ENCODE results near the gene RAB6B.
A peak's percentile ranks its signal among the peaks of the same experiment; 100 is the strongest.

RAB6B gene

DNA sequence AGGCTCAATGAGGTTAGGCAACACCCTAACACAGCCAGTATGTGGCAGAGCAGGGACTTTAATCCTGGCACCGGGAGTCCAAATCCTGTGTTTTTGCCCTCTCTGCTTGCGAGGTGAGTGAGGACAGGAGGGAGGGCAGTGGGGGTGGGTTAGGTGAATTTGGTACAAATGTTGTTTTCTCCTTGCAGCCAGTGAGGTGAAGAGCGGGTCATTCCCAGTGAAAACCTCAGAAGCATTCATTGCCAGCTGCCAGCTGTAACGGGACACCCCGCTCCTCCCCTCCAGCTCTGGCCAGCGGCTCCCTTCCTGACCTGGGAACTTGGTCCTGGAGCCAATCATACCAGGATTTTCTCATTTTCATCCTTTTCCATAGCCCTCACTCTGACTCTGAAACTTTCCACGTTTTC, 45.7 kb upstream of the RAB6B start:
- TF ChIP-seq, protein P1, sequence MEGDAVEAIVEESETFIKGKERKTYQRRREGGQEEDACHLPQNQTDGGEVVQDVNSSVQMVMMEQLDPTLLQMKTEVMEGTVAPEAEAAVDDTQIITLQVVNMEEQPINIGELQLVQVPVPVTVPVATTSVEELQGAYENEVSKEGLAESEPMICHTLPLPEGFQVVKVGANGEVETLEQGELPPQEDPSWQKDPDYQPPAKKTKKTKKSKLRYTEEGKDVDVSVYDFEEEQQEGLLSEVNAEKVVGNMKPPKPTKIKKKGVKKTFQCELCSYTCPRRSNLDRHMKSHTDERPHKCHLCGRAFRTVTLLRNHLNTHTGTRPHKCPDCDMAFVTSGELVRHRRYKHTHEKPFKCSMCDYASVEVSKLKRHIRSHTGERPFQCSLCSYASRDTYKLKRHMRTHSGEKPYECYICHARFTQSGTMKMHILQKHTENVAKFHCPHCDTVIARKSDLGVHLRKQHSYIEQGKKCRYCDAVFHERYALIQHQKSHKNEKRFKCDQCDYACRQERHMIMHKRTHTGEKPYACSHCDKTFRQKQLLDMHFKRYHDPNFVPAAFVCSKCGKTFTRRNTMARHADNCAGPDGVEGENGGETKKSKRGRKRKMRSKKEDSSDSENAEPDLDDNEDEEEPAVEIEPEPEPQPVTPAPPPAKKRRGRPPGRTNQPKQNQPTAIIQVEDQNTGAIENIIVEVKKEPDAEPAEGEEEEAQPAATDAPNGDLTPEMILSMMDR (IDR thresholded peaks at IDR 0.05): no peak

DNA sequence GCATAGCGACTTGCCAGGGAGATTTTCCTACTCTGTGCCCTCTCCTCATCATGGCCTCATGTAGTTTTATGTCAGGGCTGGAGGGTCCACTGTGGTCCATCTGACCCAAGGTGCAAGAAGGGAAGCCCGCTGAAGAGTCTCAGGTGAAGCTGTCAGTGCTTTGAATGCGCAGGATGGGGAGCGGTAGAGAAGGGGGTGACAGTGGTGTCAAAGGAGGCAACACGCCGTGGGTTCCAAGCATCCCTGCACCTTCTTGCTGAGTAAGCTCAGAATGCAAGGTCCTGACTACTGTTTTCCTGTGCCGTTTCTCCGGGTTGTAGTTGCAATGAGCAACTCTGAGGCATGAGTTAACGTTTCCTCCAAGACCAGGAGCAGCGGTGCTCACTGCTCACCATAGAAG, 44.9 kb upstream of the RAB6B start:
- peaks cover 0 to 53% (median 17%) of the 10 kb centered on the region in 4 donors for H3K4me1 ChIP-seq
- intact Hi-C loops (cut with DNase I; ENCODE audit: low total_unique reads): no loop called here
- TF ChIP-seq, protein P1 (IDR thresholded peaks at IDR 0.05): no peak

More for the DNA sequence above, 45.7 kb upstream of the RAB6B start:
- Histone ChIP-seq H3K9me3 (no peaks in the 10 kb centered on the region), H3K27me3 (no peaks in the 10 kb centered on the region), H3K36me3 (no peaks in the 10 kb centered on the region), H3K4me1 (peaks cover 0 to 54% (median 17%) of the 10 kb centered on the region in 4 donors), H3K27ac (no peak overlapping the region), H3K4me3 (no peak overlapping the region)
- intact Hi-C loops (cut with DNase I; ENCODE audit: low total_unique reads): no loop called here
- peak in 1 of 2 donors; percentile 66 for DNase-seq

DNA sequence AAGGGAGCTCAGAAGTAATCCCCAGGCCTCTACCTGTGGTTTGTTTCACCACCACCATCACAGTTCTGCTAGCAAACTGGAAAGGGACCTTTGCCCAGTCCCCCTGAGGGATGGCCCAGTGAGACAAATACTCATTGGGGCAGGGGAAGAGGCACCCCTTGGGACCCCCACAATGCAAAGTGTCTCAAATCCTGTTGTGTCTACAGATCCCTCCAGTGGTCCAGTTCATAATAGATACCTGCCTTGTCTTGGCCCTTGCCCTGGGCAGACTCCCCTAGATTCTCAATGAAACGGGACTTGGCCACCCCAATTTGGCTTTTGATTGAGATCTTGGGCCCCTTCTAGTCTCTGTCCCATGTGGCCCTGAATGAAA, 43.8 kb upstream of the RAB6B start:
- H3K9me3 ChIP-seq: no peaks in the 10 kb centered on the region
- H3K4me3 ChIP-seq: no peak overlapping the region
- H3K4me1 ChIP-seq: peaks cover 0 to 42% (median 16%) of the 10 kb centered on the region in 4 donors
- H3K27me3 ChIP-seq: no peaks in the 10 kb centered on the region
- H3K27ac ChIP-seq: no peak overlapping the region
- intact Hi-C loops (cut with DNase I; ENCODE audit: low total_unique reads): no loop called here
- no peaks in the 10 kb centered on the region for H3K36me3 ChIP-seq
- TF ChIP-seq, protein P1 (IDR thresholded peaks at IDR 0.05): no peak
- no peak for DNase-seq

More for the DNA sequence above, 44.9 kb upstream of the RAB6B start:
- no peaks in the 10 kb centered on the region for H3K27me3 ChIP-seq
- DNase-seq: peak in 1 of 2 donors; percentile 29
- no peaks in the 10 kb centered on the region for H3K36me3 ChIP-seq
- no peak overlapping the region for H3K4me3 ChIP-seq
- no peak overlapping the region for H3K27ac ChIP-seq
- no peaks in the 10 kb centered on the region for H3K9me3 ChIP-seq

DNA sequence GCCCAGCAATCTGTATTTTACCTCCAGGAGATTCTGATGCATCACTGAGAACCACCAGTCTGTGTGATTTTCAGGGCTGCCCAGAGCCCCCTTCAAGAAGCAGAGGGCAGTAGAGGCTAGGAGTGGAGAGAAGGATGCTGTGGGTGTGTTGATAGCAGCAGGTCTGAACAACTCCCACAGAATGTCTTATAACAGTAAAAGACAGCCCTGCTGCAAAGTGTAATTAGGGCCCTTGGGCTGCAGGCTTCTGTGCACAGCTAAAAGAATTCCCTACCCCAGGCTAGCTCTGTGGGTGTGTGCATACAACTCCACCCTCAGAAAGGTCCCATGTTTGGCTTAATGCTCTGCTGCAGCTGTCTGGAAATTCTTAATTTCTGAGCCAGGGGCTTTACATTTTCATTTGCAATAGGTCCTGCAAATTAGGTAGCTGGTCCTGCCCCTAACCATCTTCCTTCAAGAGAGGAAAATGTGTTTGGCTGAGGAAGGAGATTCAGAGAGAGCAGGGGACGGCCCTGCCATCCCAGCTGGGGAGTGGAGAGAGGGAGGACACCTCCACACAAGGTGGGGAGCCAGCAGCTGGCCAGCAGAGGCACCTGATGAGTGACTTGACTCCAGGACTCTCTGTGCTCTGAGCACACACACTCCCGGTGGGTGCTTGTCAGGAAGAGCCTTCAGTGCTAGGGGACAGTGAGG, 43.2 kb upstream of the RAB6B start:
- H3K27me3 ChIP-seq: no peaks in the 10 kb centered on the region
- H3K27ac ChIP-seq: no peak overlapping the region
- intact Hi-C loops (cut with DNase I; ENCODE audit: low total_unique reads): no loop called here
- H3K36me3 ChIP-seq: no peaks in the 10 kb centered on the region
- TF ChIP-seq, protein P1 (IDR thresholded peaks at IDR 0.05): no peak
- H3K4me1 ChIP-seq: peaks cover 0 to 37% (median 14%) of the 10 kb centered on the region in 4 donors
- peak in 1 of 2 donors; percentile 40 for DNase-seq
- H3K9me3 ChIP-seq: no peaks in the 10 kb centered on the region
- no peak overlapping the region for H3K4me3 ChIP-seq

DNA sequence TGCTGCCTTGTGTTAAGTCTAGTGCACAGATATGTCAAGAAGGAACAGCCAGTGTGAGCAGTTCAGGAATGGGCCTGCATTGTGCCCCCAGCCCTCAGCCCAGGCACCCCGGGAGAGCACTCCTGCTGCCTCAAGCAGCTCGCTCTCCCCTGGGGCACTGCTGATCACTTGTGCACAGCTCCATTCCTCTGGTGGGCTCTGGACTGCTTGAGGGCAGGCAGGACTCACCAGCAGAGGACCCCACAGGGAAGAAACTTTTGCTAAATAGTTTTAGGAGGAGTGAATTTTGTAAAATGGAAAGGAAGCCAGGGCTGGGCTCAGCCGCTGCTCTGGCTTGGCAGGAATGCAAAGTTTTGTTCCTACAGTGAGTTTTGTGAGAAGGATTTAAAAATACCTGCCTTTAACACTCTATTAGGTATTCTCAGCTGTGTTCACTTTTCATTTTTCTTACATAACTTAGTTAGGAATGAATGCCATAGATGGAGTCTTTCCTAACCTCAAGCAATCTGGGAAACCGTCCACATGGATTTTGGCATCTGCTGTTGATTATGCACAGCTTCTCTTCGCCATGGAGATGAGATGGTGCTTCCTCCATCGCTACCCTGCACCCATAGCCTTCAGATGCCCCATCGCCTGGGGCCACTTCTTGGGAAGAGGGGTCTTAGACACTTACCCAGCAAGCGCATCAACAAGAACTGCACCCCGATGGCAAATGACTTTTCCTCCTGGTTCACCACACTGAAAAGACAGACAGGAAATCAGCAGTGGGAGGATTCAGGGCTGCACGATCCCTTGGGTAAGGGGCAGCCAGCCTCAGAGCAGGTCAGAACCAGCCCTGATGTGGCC, 42.3 kb upstream of the RAB6B start:
- DNase-seq: peak in 1 of 2 donors; percentile 52
- Histone ChIP-seq H3K4me3 (no peak overlapping the region), H3K27ac (no peak overlapping the region), H3K27me3 (no peaks in the 10 kb centered on the region), H3K36me3 (no peaks in the 10 kb centered on the region), H3K4me1 (peaks cover 0 to 33% (median 11%) of the 10 kb centered on the region in 4 donors), H3K9me3 (no peaks in the 10 kb centered on the region)
- TF ChIP-seq, protein P1 (IDR thresholded peaks at IDR 0.05): no peak
- intact Hi-C loops (cut with DNase I; ENCODE audit: low total_unique reads): no loop called here
